Prostate gland (tissue), 2 donors: ENCODE data around the gene KRTAP12-1. TPM values are rescaled to one million over a fixed set of nuclear protein-coding genes. Genes with fewer than 3 reads are reported as not detected.
"Not testable (repeated sequence)": the region's sequence is repeated elsewhere in the genome, so short reads cannot be mapped to it uniquely, and the experiment has no call there.

ENCODE experiments used
- DNase-seq: peaks from one replicate; pipeline ENCODE4 v3.0.0-alpha.2; 2019; ENCODE audit warnings: low spot score
- H3K27ac ChIP-seq, 2 donors: fragments of 200-600 bp; sonication (generic); 2 replicates each; pipeline ENCODE4 v1.5.1; 2017 to 2019
- H3K27me3 ChIP-seq: fragments of 200-600 bp; sonication (generic); replicated peaks from 2 replicates; pipeline ENCODE4 v1.5.1; 2019; ENCODE audit not compliant: insufficient read depth
- H3K36me3 ChIP-seq, 2 donors: fragments of 200-600 bp; sonication (generic); 1 replicate in 1 of 2; 2 replicates in 1 of 2; pipeline versions ENCODE4 v1.5.1 to v1.8.1; 2017 to 2019
- H3K4me1 ChIP-seq: fragments of 200-600 bp; sonication (generic); replicated peaks from 2 replicates; pipeline ENCODE4 v1.5.1; 2019
- H3K4me3 ChIP-seq, 2 donors: fragments of 200-600 bp; sonication (generic); 2 replicates each; pipeline ENCODE4 v1.5.1; 2017 to 2019
- H3K9me3 ChIP-seq: fragments of 200-600 bp; sonication (generic); 2 replicates; pipeline ENCODE4 v1.5.1; 2017
- CTCF ChIP-seq, 4 experiments: fragments of 200-600 bp in 2 of 4; fragments of 450-650 bp in 2 of 4; sonication (generic) in 2 of 4; IDR thresholded peaks; 1 replicate in 3 of 4; 2 replicates in 1 of 4; pipeline ENCODE4 v1.5.1; 2016 to 2019; ENCODE audit warnings: antibody characterized with exemption in 4 of 4, mild to moderate bottlenecking in 2 of 4, moderate library complexity in 2 of 4
- POLR2A ChIP-seq: fragments of 450-650 bp; IDR thresholded peaks from one replicate; pipeline ENCODE4 v1.6.1; 2016; ENCODE audit warnings: antibody characterized with exemption, mild to moderate bottlenecking
- POLR2AphosphoS5 ChIP-seq: sonication (generic); formaldehyde crosslinking; IDR thresholded peaks from one replicate; pipeline ENCODE4 v1.6.1; 2017; ENCODE audit warnings: antibody characterized with exemption
- WGBS: methylation state at CpG from one replicate; pipeline ENCODE4 v1.1.5; 2018; 5-methylcytosine and 5-hydroxymethylcytosine counted together
- intact Hi-C: fragments of 100-400 bp; cut with DNase I; formaldehyde crosslinking; loops from one replicate; pipeline ENCODE4 v1.14.2; 2022
- total RNA-seq, 2 donors: library from RNA; depleted of rRNA; stranded (reverse); fragments of >200 nt; gene quantifications; one replicate each; pipeline ENCODE4 v1.1.0, GENCODE V29; 2016

Gene KRTAP12-1
- total RNA-seq, 2 donors from 2014 or later, result not detected

- Histone ChIP-seq H3K36me3 (no peaks in the 10 kb centered on the region), H3K4me3 (no peak overlapping the region), H3K27me3 (peaks cover 5% of the 10 kb centered on the region), H3K4me1 (no peaks in the 10 kb centered on the region), H3K27ac (no peak overlapping the region), H3K9me3 (no peaks in the 10 kb centered on the region)
- no peak for TF ChIP-seq POLR2A
- TF ChIP-seq POLR2AphosphoS5, result no peak
- TF ChIP-seq CTCF (IDR thresholded peaks at IDR 0.05), result no peak
- WGBS, result 59% methylated on average over 25 of the region's 25 CpGs
- DNase-seq, result peak; percentile 3
- intact Hi-C loops, result no loop called here
These were observed 5.0 kb upstream of the KRTAP12-1 start for GRCh38 chr21:44686843-44687561.

DNA sequence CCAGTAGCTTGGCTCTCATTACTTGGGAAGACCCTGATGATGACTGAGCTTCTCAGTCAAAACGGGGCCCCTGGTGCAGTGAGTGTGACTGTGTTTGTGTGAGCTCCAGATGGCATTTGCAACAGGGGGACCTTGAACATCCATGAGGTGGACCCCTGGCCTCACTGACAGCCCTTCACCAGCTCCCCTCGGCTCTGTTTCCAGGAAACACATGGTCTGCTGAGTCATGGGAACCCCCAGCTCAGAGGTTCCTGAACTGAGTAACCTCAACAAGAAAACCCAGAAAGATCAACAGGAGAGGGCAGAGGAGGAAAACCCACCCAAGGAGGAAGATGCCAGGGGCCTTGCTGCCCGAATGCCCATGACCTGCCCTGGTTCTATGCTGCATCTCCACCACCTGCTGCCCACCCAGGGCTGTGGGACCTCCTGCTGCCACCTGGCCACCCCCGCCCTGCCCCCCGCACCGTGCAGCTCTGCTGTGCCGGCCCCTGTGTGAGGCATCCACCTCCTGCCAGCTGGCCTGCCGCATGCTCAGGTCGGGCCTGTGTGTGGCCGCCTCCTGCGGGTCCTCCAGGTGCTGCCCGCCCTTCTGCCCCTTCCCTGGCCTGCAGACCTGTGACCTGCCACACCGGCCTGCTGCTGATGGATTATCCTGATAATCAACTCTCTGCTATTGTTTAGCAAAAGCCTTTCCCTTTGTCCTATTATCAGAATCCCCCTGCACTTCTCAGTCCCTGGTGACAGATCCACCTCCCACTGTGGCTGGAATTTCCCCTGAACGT is 4.2 kb upstream of the KRTAP12-1 start:
- TF ChIP-seq CTCF (IDR thresholded peaks at IDR 0.05), result no peak
- TF ChIP-seq POLR2A, result no peak
- no peak for TF ChIP-seq POLR2AphosphoS5
- H3K27me3 ChIP-seq, result peaks cover 5% of the 10 kb centered on the region
- intact Hi-C loops, result no loop called here
- H3K4me3 ChIP-seq, result no peak overlapping the region
- no peaks in the 10 kb centered on the region for H3K36me3 ChIP-seq
- H3K27ac ChIP-seq, result no peak overlapping the region
- 48% methylated on average over 12 of the region's 14 CpGs for WGBS
- DNase-seq, result no peak
- H3K4me1 ChIP-seq, result no peaks in the 10 kb centered on the region
- H3K9me3 ChIP-seq, result no peaks in the 10 kb centered on the region

- H3K27me3 ChIP-seq, H3K9me3 ChIP-seq, H3K27ac ChIP-seq, H3K4me3 ChIP-seq, DNase-seq, H3K4me1 ChIP-seq, H3K36me3 ChIP-seq, intact Hi-C loops: not testable (repeated sequence)
- WGBS, result 66% methylated on average over 6 of the region's 6 CpGs
These were observed 3.1 kb upstream of the KRTAP12-1 start for GRCh38 chr21:44685050-44685449.

DNA sequence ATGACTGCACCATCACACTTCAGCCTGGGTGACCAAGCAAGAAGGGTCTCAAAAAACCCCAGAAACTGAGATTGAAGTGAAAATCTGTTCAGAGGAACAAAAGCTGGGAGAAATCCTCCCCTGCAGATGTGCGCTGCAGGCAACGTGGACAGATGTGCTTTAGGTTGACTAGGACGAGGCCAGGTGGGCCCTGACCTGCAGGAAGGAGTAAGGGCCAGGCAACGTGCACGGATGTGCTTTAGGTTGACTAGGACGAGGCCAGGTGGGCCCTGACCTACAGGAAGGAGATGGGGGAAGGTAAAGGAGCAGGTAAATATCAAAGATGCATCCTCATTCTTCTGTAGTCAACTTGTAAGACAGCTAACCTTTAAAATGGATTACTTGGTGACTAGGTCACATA is 2.5 kb upstream of the KRTAP12-1 start:
- Histone ChIP-seq H3K4me1 (no peaks in the 10 kb centered on the region), H3K4me3 (no peak overlapping the region), H3K9me3 (no peaks in the 10 kb centered on the region), H3K36me3 (no peaks in the 10 kb centered on the region), H3K27ac (no peak overlapping the region), H3K27me3 (peaks cover 5% of the 10 kb centered on the region)
- DNase-seq, result no peak
- 70% methylated on average over 6 of the region's 6 CpGs for WGBS
- intact Hi-C loops, result no loop called here
- TF ChIP-seq CTCF (IDR thresholded peaks at IDR 0.05) (no peak), POLR2A (no peak), POLR2AphosphoS5 (no peak)

- H3K27ac ChIP-seq, result no peak overlapping the region
These were observed 2.1 kb upstream of the KRTAP12-1 start for GRCh38 chr21:44684077-44684476.

More at GRCh38 chr21:44684077-44684476, 2.1 kb upstream of the KRTAP12-1 start:
- H3K4me1 ChIP-seq, result no peaks in the 10 kb centered on the region
- no peak for DNase-seq
- peaks cover 5% of the 10 kb centered on the region for H3K27me3 ChIP-seq
- intact Hi-C loops, result no loop called here
- no peaks in the 10 kb centered on the region for H3K36me3 ChIP-seq
- H3K4me3 ChIP-seq, result no peak overlapping the region
- TF ChIP-seq CTCF (IDR thresholded peaks at IDR 0.05) (no peak), POLR2AphosphoS5 (no peak), POLR2A (no peak)
- 67% methylated on average over 7 of the region's 7 CpGs for WGBS
- no peaks in the 10 kb centered on the region for H3K9me3 ChIP-seq
